ENCODE data around the gene GABRR1. TPM values are rescaled to one million over a fixed set of nuclear protein-coding genes. Genes with fewer than 3 reads are reported as not detected.

The GABRR1 gene
- total RNA-seq, 1 donor from 2014 or later: not detected

DNA sequence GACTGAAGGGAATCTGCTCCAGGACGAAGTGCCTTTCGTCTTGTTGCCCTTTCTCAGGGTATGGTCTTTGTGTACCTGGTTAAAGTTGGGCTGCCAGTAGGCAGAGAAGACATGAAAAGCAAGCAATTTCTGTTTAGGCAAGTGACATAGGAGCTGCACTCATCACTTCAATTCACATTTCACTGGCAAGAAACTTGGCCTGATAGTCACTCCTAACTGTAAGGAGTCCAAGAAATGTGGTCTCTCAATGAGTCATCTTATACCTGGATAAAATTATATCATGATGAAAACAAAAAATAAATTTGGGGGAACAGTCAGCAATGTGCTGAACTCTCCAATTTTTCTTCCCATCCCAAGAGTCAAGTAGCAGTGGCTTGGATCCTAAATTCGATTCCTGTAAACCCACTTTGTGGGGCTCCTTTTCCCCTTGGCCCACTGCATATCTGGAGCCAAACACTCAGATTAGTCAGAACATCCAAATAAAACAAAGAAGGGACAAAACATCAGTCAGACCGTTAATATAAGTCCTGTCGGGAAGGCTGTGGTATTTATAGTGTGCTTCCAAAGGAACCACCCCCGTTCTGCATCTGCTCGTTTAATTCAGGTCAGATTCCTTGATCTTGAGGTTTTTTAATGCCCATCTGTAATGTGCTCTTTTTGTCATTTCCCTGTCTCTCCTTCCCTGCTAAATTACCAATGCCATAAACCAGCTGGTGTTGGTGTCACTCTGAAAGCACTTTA, 5.0 kb upstream of the GABRR1 start:
- no peak for DNase-seq
- intact Hi-C loops (cut with DNase I): no loop called here
- ATAC-seq (ENCODE audit: poor library complexity): no peak

DNA sequence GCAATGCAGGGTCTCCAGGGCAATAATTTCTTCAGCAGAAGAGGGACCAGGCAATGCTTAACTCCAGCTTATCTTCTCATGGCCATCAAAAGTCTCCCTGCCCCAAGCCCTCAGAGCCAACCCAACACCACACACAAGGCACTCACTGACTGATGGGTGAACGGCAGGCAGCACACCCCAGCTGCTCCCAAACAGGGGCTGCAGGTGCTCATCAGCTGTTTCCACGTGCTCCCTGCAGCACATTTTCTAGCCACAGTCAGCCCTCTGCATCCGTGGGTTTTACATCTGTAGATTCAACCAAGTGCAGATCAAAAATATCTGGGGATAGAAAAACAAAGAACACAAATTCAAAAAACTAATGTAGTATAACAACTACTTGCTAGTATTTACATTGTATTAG, 4.0 kb upstream of the GABRR1 start:
- intact Hi-C loops (cut with DNase I): no loop called here
- no peak for ATAC-seq (ENCODE audit: poor library complexity)
- no peak for DNase-seq

DNA sequence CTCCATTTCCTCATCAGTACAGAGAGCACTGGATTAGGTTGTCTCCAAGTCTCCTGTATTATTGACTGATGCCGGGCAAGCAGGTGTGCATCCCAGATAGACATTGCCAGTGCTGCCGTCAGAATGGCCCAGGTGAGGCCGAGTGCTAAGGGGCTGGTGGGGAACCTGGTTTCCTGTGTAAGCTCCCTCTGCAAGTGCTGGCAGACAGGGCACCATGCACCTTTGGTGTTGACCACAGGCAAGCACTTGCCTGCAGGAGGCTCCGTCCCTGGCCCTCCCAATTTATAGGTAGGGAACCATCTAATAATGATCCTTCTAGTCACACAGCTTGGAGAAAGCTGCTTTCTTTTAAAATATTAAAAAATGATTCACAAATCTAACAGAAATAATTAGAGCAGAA, 747 bp downstream of the GABRR1 start:
- intact Hi-C loops (cut with DNase I): no loop called here
- no peak for ATAC-seq (ENCODE audit: poor library complexity)
- no peak for DNase-seq

DNA sequence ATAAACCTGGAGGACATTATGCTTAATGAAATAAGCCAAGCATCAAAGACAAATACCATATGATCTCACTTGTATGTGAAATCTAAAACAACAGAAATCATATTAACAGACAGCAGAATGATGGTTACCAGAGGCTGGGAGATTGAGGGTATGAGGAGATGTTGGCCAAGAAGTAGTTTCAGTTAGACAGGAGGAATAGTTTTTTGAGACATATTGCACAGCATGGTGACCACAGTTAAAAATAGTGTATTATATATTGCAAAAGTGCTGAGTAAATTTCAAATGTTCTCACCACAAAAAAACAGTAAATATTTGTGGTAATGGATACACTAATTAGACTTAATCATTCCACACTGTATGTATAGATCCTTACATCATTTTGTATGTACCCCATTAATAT, 1.8 kb downstream of the GABRR1 start:
- ATAC-seq (ENCODE audit: poor library complexity): no peak
- no peak for DNase-seq
- intact Hi-C loops (cut with DNase I): no loop called here

DNA sequence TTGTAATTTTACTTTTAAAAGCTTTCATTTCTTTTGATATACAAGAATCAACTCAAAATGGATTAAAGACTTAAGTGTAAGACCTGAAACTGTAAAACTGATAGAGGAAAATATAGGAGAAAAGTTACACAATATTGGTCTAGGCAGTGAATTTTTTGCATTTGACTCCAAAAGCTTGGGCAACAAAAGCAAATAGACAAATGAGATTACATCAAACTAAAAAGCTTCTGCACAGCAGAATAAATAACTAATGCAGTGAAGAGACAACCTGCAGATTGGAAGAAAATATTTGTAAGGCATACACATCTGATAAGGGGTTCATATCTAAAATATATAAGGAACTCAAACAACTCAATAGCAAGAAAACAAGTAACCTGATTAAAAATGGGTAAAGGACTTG, 3.0 kb downstream of the GABRR1 start:
- DNase-seq (no peak), ATAC-seq (ENCODE audit: poor library complexity) (no peak)
- intact Hi-C loops (cut with DNase I): no loop called here

DNA sequence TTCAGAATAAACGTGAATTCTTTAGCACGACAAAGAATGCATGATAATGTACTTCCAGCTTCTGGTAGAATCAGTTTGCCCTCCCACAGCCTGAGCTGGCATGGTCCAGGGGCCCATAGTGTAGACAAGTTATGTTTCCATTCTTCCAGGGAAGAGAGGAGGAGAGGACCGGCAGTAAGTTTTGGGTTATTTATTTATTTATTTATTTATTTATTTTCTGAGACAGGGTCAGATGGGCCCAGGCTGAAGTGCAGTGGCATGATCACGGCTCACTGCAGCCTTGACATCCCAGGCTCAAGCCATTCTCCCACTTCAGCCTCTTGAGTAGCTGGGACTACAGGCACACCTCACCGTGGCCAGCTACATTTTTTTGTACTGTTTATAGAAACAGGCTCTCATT, 4.7 kb downstream of the GABRR1 start:
- DNase-seq (no peak), ATAC-seq (ENCODE audit: poor library complexity) (no peak)
- intact Hi-C loops (cut with DNase I): no loop called here

DNA sequence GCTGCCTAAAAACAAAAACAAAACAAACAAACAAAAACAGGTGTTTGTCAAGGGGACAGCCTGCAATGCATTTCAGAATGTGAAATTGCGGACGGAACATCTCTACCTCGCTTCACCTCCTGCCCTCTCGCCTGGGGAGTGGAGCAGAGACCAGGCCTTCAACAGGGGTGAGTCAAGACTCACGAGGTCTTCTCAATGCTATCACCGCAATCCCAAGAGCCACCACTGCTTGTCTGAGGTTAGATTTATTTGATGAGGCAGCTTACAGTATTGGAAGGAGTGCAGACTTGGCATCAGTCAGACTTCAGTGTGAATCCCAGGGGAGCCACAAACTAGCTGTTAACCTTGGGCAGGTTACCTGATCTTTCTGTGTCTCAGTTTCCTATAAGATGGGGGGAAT, 7.7 kb downstream of the GABRR1 start:
- ATAC-seq (ENCODE audit: poor library complexity) (no peak), DNase-seq (no peak)
- intact Hi-C loops (cut with DNase I): no loop called here

DNA sequence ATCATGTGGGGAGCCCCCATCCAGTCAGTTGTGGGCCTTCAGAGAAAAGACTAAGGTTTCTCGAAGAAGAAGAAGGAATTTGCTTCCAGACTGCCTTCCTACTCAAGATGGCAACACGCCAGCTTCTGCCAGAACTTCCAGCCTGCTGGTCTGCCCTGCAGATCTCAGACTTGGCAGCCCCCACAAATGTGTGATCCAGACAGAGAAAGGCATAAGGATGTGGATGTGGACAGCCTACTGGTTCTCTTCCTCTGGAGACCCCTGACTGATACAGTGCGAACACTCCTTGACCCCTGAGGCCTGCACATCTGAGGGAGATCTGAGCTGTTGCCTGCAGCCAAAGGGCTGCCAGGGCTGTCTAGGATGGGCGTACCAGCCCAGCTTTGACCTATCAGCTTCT, 8.6 kb downstream of the GABRR1 start:
- ATAC-seq (ENCODE audit: poor library complexity): no peak
- intact Hi-C loops (cut with DNase I): no loop called here
- DNase-seq: no peak

DNA sequence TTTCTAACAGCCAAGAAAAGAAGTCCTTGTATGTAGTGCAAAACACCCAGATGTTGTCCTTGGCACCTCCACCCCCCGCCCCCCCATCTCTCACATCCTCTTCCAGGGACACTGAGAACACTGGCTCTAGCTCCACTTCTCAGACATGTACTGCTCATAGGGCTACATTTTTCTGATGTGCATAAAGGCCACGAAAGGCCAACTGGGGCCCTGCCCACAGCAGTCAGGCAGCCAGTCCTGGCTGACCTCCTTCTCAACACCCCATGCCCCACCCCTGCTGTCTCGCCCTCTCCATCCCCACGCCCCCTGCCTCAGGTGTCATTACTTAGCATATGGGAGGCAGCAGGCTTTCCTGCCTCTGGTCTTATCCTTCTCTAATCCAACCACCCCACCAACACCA, 11.3 kb downstream of the GABRR1 start:
- intact Hi-C loops (cut with DNase I): no loop called here
- ATAC-seq (ENCODE audit: poor library complexity) (no peak), DNase-seq (no peak)

DNA sequence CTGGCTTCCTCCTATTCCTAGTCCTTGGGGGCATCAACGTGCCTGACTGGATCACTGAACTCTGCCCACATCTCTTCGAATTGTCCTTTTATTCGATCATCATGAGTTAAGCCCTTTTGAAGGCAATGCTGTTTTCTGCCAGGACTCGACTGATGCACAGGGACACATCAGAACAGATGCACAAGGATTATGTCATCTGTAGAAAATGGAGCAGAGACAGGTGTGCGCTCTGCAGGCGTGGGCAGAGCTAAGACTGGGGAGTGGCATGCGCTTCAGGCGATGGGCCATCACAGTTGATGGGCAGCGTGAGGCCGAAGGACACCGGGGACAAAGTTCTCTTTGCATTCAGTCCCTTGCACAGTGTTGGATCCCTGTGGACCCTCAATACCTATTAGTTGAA, 13.1 kb downstream of the GABRR1 start:
- intact Hi-C loops (cut with DNase I): no loop called here
- ATAC-seq (ENCODE audit: poor library complexity) (no peak), DNase-seq (no peak)

DNA sequence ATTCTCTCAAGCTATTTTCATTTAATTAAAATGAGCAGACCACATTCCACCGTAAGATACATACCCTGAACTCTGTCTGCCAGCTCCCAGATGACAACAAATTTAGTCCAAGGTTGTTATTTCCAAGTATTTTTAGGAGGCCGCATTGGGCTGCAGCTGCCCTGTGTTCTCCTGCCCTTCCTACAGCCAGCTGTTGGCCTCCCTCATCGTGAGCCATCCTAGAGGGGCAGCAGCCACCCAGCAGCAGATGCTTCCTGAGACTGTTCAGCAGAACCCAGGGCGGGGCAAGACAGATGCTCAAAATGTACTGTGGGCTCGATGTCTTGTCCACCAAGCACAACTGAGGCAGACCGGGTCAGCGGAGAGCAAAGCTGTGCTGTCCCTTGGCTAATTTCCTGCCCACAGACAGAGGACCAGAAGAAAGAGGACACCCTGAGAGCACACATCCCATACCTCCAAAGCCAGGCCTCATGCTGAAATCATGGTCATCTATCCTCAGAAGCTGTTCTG, 16.4 kb downstream of the GABRR1 start:
- no peak for DNase-seq

DNA sequence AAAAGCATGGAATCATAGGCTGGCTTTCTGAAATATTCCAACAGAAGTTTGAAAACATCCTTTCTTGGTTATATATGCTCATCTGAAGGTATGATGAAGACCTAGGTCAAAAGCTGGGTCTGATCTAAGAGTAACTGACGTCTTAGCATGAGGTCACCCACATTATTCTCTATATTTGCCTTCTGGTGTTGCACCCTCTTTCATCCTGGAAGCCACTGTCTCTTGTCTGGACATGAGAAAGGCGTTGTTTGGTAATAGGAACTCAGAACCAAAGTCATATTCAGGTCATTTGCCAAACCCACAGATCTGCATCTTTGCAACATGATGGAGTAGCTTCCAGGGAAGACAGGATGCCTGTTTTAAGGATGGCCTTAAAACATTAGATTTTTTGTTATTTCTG, 17.6 kb downstream of the GABRR1 start:
- intact Hi-C loops (cut with DNase I): no loop called here
- ATAC-seq (ENCODE audit: poor library complexity) (no peak), DNase-seq (no peak)

More for the DNA sequence above, 16.4 kb downstream of the GABRR1 start:
- ATAC-seq (ENCODE audit: poor library complexity): no peak
- intact Hi-C loops (cut with DNase I): no loop called here

DNA sequence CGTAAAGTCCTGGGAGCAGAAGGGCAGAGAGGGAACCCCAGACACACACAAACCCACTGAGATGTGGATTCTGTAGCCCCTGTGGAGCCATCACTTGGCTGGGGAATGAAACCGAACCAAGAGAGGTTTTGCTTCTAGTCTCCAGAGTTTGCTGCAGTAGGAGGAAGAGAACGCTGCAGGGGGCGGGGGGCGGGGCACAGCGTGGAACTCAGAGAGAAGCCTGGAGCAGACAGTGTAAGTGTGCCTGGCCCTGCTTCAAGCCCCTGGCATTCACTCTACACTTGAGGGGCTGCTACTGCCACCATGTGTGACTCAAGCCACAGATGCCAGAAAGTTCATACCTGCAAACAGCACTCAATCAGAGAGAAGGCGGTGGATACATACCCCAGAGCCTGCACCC, 18.9 kb downstream of the GABRR1 start:
- ATAC-seq (ENCODE audit: poor library complexity) (no peak), DNase-seq (no peak)

DNA sequence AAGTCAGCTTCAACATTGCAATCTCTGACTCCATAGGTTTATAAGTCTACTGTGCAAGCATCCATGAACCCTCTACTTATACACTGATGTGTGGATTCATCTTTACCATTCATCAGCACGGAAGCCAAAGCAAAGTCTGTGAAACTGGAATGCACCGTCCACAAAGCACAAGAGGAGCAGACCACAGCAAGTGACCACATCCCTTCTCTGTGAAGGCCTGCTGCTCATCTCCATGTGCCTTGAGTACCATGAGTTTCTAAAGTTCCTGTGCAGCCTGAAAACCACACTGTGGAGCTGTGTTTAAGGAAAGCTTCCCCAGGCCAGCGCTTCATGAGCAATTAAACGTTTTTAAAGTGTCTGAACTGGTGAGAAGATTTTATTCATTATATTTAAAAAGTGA, 20.0 kb downstream of the GABRR1 start:
- DNase-seq (no peak), ATAC-seq (ENCODE audit: poor library complexity) (no peak)
- intact Hi-C loops (cut with DNase I): no loop called here

More for the DNA sequence above, 18.9 kb downstream of the GABRR1 start:
- intact Hi-C loops (cut with DNase I): no loop called here

DNA sequence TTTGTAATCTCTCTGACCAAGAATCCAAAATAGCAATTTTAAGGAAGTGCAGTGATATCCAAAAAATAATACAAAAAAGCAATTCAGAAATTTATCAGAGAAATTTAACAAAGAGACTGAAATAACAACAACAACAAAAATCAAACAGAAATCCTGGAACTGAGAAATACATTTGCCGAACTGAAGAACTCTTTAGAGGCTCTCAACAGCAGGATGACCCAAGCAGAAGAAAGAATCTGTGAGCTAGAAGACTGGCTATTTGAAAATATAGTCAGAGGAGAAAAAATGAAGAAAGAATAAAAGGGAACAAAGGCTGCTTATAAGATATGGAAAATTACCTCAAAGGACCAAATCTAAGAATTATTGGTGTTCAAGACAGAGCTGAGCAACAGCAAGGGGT, 22.6 kb downstream of the GABRR1 start:
- intact Hi-C loops (cut with DNase I): no loop called here
- DNase-seq: no peak
- ATAC-seq (ENCODE audit: poor library complexity): no peak

DNA sequence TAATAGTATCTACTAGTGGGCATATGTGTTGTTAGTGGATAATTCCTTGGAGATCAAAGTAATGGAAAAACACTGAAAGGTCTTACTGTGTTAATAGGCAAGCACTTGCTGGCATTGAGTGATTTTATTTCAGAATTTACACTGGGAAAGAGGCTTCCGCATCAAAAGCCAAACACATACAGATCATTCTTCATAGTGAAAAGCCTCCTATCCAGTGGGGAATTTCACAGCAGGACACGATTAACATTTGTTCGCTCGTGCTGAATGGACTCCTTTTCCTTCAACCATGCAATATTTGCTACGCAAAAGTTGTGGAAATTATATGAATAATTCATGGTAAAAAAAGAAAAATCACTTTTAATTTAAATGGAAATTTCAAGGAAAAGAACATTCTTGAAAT, 26.4 kb downstream of the GABRR1 start:
- no peak for DNase-seq
- intact Hi-C loops (cut with DNase I): no loop called here
- ATAC-seq (ENCODE audit: poor library complexity): no peak

DNA sequence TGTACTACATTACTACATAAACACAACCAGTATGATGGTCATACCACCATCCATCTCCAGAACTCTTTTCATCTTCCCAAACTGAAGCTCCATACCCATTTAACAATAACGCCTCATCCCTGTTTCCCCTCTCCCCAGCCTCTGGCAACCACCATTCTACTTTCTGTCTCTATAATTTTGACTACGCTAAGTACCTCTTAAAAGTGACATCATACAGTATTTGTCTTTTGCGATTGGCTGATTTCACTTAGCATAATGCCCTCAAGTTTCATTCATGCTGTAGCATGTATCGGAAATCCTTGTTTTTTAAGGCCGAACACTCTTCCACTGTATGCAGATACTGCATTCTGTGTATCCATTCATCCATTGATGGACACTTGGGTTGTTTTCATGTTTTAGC, 29.7 kb downstream of the GABRR1 start:
- DNase-seq: no peak
- intact Hi-C loops (cut with DNase I): no loop called here
- ATAC-seq (ENCODE audit: poor library complexity): no peak

DNA sequence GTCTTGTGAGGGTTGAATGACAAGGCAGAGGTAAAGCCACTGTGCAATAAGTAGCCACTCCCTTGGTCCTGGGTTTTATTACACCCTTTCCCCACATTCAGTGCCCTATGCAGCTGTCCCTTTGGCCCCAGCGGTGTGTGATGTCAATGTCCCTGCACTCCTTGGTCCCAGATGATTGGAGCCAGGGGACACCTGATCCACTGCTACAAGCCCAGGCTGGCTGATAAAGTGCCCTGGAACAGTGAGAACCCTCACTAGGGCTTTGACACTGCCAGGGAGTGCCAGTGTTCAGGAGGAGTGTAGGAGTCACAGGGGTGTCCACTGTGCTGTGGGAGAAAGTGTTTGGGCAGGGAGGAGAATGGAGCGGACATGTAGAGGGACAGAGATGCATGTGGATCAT, 30.4 kb downstream of the GABRR1 start:
- intact Hi-C loops (cut with DNase I): no loop called here
- no peak for DNase-seq
- ATAC-seq (ENCODE audit: poor library complexity): peak; percentile 71

DNA sequence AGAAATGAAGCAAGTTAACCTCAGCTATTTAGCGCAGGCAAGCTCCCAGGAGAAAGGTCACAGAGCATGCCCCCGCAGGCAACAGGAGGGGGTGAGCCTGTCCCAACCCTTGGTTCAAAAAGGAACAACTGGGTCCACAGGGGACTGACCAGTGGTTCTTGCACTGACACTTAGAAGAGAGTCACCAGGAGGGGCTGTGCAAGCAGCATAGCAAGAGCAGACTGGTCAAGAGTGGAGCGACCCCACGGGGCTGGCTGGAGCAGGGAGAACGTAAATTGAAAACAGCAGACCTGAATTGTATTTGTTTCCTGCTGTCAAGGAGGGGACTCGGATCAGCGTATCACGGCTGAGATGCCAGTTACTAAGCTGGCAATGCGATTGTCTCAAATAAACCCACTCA, 32.8 kb downstream of the GABRR1 start:
- intact Hi-C loops (cut with DNase I): no loop called here
- no peak for ATAC-seq (ENCODE audit: poor library complexity)
- no peak for DNase-seq

DNA sequence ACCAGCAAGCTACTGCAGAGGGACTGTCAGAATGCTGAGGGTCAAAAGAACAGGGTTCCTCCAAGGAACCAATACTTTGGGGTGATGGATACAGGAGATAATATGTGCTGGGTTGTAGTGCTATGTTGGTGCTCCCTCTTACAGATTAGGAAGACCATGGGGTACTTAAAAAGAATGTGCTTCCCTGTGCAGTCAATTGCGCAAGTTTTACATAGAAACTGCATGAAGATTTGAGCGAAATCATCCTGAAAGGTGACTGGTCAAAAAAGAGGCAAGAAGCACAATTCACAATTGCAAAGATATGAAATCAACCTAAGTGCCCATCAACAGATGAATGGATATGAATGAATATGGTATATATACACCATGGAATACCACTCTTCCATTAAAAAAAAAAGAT, 33.9 kb downstream of the GABRR1 start:
- DNase-seq (no peak), ATAC-seq (ENCODE audit: poor library complexity) (no peak)
- intact Hi-C loops (cut with DNase I): no loop called here

DNA sequence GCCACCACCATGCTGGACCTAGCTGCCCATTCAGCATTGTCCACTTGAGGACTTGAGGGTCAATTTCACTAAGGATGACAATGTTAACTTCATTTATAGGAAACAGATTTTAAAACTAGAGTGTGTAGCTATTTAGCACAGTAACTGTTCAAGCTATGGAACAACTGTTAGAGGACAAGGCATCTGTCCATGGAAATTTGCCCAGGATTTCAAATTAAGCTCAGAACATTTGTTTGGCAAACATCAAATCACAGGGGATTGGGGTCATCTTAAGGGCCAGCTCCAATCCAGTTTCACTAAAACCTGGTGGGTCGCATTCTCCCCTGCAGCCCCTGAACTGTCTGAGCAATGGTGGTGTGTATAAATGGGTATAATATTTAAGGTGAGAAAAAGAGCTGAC, 36.2 kb downstream of the GABRR1 start:
- ATAC-seq (ENCODE audit: poor library complexity) (peak; percentile 63), DNase-seq (no peak)
- intact Hi-C loops (cut with DNase I): no loop called here

All from Right ventricle myocardium superior (tissue), 1 donor.